Pancreas (tissue), 10 donors: ENCODE measurements around the gene BBS1. TPM values are rescaled to one million over a fixed set of nuclear protein-coding genes. Genes with fewer than 3 reads are reported as not detected.
A peak's percentile ranks its signal among the peaks of the same experiment; 100 is the strongest.
"Not testable (repeated sequence)": the region's sequence is repeated elsewhere in the genome, so short reads cannot be mapped to it uniquely, and the experiment has no call there.

ENCODE experiments used
- ATAC-seq, 4 donors: fragments of 200-7000 bp; cut with Tn5 transposase; one replicate each; pipeline versions ENCODE4 v1.8.0 to v1.9.1; 2020; ENCODE audit warnings: mild to moderate bottlenecking in 4 of 4, moderate library complexity in 4 of 4
- DNase-seq, 6 donors: peaks; one replicate each; pipeline ENCODE4 v3.0.0-alpha.2; 2020
- FAIRE-seq: peaks from 2 replicates; lab custom pipeline; 2012; peaks lifted over from hg19 to GRCh38; lab: Jason Lieb, UNC
- H3K27ac ChIP-seq, 4 donors: fragments of 200-600 bp; sonication (generic); 1 replicate in 3 of 4; 2 replicates in 1 of 4; pipeline versions ENCODE4 v1.5.0 to v1.8.0; 2020
- H3K27me3 ChIP-seq, 4 donors: fragments of 200-600 bp; one replicate each; pipeline ENCODE4 v1.8.0; 2021
- H3K36me3 ChIP-seq, 3 donors: fragments of 200-600 bp; sonication (generic) in 1 of 3; one replicate each; pipeline versions ENCODE4 v1.5.0 to v1.8.0; 2020 to 2021
- H3K4me1 ChIP-seq, 3 donors: fragments of 200-600 bp; one replicate each; pipeline ENCODE4 v1.8.0; 2021
- H3K4me3 ChIP-seq, 4 donors: fragments of 200-600 bp; sonication (generic) in 2 of 4; one replicate each; pipeline versions ENCODE4 v1.5.0 to v1.8.0; 2020 to 2021
- H3K9me3 ChIP-seq, 4 donors: fragments of 200-600 bp; one replicate each; pipeline ENCODE4 v1.8.0; 2021
- CTCF ChIP-seq, 4 donors: fragments of 200-600 bp; sonication (generic) in 3 of 4; IDR thresholded peaks; one replicate each; pipeline versions ENCODE4 v1.5.0 to v1.8.0; 2021; ENCODE audit warnings: antibody characterized with exemption in 4 of 4
- WGBS, 2 donors: extraction: QIAGEN DNeasy Blood & Tissue Kit; methylation state at CpG; one replicate each; pipeline ENCODE4 v1.1.7; 2013; 5-methylcytosine and 5-hydroxymethylcytosine counted together
- intact Hi-C, 3 donors: fragments of 100-400 bp; cut with DNase I; formaldehyde crosslinking; loops; one replicate each; pipeline versions ENCODE4 v1.11.1 to v1.14.2; 2022
- polyA plus RNA-seq, 2 donors: library from polyadenylated mRNA; stranded (reverse); fragments of 200-250 nt; gene quantifications; one replicate each; pipeline ENCODE4 v1.2.3, GENCODE V29; 2013
- total RNA-seq, 6 donors: library from RNA; stranded (reverse); fragmentation: NEBNext Ultra II Directional in 4 of 6; extraction: Animal tissue kit (Norgen Biotek cat#: 25700) in 4 of 6; gene quantifications; one replicate each; pipeline versions ENCODE4 v1.2.1 to v1.2.4, GENCODE V29; 2021 to 2023
- donor health status: healthy with polysubstance abuse.
- donor health status: DM: no; HTN: no; CAD: no; lungs with moderate emphysema.
- donor health status: DM: no; HTN: no; CAD: no.
- donor health status: control.
- donor health status: control.
- donor health status: Bipolar disorder and iron deficiency.
- donor health status: DM: yes; HTN: yes; CAD: no.
- donor health status: DM: no; HTN: no; CAD: no.
- donor health status: DM: no; HTN: no; CAD: no.
- donor health status: DM: yes; HTN: yes; CAD: no.

BBS1 gene
- 10 to 100 TPM; 19.1 to 29.6 (median 21.5) TPM for total RNA-seq
- 10 to 100 TPM; 22.0 to 31.9 TPM for polyA plus RNA-seq

- FAIRE-seq (no peak), DNase-seq (peak; percentile 78 to 96 (median 90))
- H3K27ac ChIP-seq, result peak within 1 kb of the TSS in 1 of 4 donors; percentile 44
Measured at GRCh38 chr11:66510271-66510989, at the start of gene BBS1. TSS of gene BBS1 (plus strand) at chr11:66510635. CDS start at chr11:66510660, 25 bp downstream.

GRCh38 chr11:66462010-66462409, 48.4 kb upstream of the BBS1 start:
- no peak for FAIRE-seq
- no peak for DNase-seq
- Histone ChIP-seq H3K4me3 (no peak overlapping the region), H3K27ac (no peak overlapping the region), H3K27me3 (no peaks in the 10 kb centered on the region), H3K9me3 (no peaks in the 10 kb centered on the region), H3K4me1 (no peaks in the 10 kb centered on the region), H3K36me3 (no peaks in the 10 kb centered on the region)
- intact Hi-C loops, result no loop called here
- no peak for ATAC-seq
- TF ChIP-seq CTCF (IDR thresholded peaks at IDR 0.05), result no peak

More at GRCh38 chr11:66510271-66510989, at the start of gene BBS1:
- WGBS, 2 donors, result 1% methylated on average over 31 of the region's 31 CpGs
- Histone ChIP-seq H3K4me3 (peak within 1 kb of the TSS; percentile 59 to 95 (median 80)), H3K27me3 (no peaks in the 10 kb centered on the region), H3K9me3 (no peaks in the 10 kb centered on the region), H3K4me1 (peaks cover 0 to 13% (median 6%) of the 10 kb centered on the region in 3 donors), H3K36me3 (no peaks in the 10 kb centered on the region)
- intact Hi-C loops, result no loop called here
- no peak for TF ChIP-seq CTCF (IDR thresholded peaks at IDR 0.05)
- ATAC-seq, result peak; percentile 99 to 100 (median 100)

GRCh38 chr11:66462911-66463310, 47.5 kb upstream of the BBS1 start:
- Histone ChIP-seq H3K4me1 (peaks cover 0 to 5% (median 0%) of the 10 kb centered on the region in 3 donors), H3K27ac (no peak overlapping the region), H3K4me3 (no peak overlapping the region), H3K9me3 (no peaks in the 10 kb centered on the region), H3K36me3 (no peaks in the 10 kb centered on the region), H3K27me3 (no peaks in the 10 kb centered on the region)
- intact Hi-C loops, result no loop called here
- DNase-seq, result no peak
- no peak for TF ChIP-seq CTCF (IDR thresholded peaks at IDR 0.05)
- 81 to 85% methylated on average over 3 of the region's 3 CpGs for WGBS, 2 donors
- ATAC-seq, result no peak
- FAIRE-seq, result no peak

GRCh38 chr11:66464116-66464515, 46.3 kb upstream of the BBS1 start:
- FAIRE-seq, result not testable (repeated sequence)
- 86 to 89% methylated on average over 5 of the region's 5 CpGs for WGBS, 2 donors

GRCh38 chr11:66464916-66465315, 45.5 kb upstream of the BBS1 start:
- Histone ChIP-seq H3K4me3 (no peak overlapping the region), H3K9me3 (no peaks in the 10 kb centered on the region), H3K27me3 (no peaks in the 10 kb centered on the region), H3K36me3 (no peaks in the 10 kb centered on the region), H3K4me1 (peaks cover 0 to 5% (median 0%) of the 10 kb centered on the region in 3 donors), H3K27ac (no peak overlapping the region)
- FAIRE-seq (no peak), ATAC-seq (no peak), DNase-seq (no peak)
- no peak for TF ChIP-seq CTCF (IDR thresholded peaks at IDR 0.05)
- WGBS, 2 donors, result 95 to 100% methylated on average over 1 of the region's 1 CpG
- intact Hi-C loops, result no loop called here

More at GRCh38 chr11:66464116-66464515, 46.3 kb upstream of the BBS1 start:
- DNase-seq, H3K9me3 ChIP-seq, intact Hi-C loops, H3K27me3 ChIP-seq, H3K4me1 ChIP-seq, H3K27ac ChIP-seq, H3K36me3 ChIP-seq, H3K4me3 ChIP-seq, ATAC-seq: not testable (repeated sequence)
